OCI-LY7 (cell line): ENCODE results near the gene PSTK.

ENCODE experiments used
- EZH2phosphoT487 ChIP-seq: fragments of 200-600 bp; sonication (generic); IDR thresholded peaks from 2 replicates; pipeline ENCODE4 v1.6.1; 2018; ENCODE audit warnings: low read depth, borderline replicate concordance, mild to moderate bottlenecking, mixed run types, antibody characterized with exemption, low read length, moderate library complexity, mixed read lengths
- TF ChIP-seq, protein P1 (sequence below): fragments of 200-600 bp; sonication (generic); conservative IDR thresholded peaks from 2 replicates; pipeline ENCODE4 v1.5.1; 2014; ENCODE audit warnings: mild to moderate bottlenecking, antibody characterized with exemption, low read length, moderate library complexity, mixed read lengths

DNA sequence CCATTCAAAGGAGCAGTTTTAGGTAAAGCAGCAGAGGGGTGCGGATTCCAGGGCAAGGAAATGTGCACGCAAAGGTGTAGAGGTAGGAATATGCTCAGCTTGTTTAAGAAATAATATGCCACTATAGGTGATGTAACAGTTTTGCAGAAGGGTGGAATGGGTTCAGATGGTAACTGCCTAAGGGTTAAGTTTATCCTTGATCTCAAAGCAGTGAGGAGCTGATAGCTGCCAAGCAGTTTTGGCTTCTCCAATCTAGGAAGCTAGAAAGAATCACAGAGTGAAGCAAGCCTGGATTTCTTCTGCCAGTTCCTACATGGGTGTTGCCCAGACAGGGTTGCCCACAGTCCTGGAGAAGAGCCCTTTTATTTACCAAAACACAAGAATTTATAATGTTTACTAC, 34.6 kb downstream of the PSTK start:
- TF ChIP-seq, protein P1, sequence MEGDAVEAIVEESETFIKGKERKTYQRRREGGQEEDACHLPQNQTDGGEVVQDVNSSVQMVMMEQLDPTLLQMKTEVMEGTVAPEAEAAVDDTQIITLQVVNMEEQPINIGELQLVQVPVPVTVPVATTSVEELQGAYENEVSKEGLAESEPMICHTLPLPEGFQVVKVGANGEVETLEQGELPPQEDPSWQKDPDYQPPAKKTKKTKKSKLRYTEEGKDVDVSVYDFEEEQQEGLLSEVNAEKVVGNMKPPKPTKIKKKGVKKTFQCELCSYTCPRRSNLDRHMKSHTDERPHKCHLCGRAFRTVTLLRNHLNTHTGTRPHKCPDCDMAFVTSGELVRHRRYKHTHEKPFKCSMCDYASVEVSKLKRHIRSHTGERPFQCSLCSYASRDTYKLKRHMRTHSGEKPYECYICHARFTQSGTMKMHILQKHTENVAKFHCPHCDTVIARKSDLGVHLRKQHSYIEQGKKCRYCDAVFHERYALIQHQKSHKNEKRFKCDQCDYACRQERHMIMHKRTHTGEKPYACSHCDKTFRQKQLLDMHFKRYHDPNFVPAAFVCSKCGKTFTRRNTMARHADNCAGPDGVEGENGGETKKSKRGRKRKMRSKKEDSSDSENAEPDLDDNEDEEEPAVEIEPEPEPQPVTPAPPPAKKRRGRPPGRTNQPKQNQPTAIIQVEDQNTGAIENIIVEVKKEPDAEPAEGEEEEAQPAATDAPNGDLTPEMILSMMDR = no peak
- TF ChIP-seq EZH2phosphoT487 = no peak
